Germinal center (tissue), 1 donor: Measurements from ENCODE around the gene SPATA13.
"Not testable (repeated sequence)": the region's sequence is repeated elsewhere in the genome, so short reads cannot be mapped to it uniquely, and the experiment has no call there.

ENCODE experiments used
- DNase-seq: peaks from one replicate; pipeline ENCODE4 v3.0.0; 2012; ENCODE audit warnings: mixed read lengths, low spot score

The SPATA13 gene

GRCh38 chr13:24160458-24161009, at the start of gene SPATA13:
Gene SPATA13 (plus strand): TSS chr13:24160720. CDS start chr13:24222930, 62,210 bp downstream.
- DNase-seq: peak; percentile 99

DNA sequence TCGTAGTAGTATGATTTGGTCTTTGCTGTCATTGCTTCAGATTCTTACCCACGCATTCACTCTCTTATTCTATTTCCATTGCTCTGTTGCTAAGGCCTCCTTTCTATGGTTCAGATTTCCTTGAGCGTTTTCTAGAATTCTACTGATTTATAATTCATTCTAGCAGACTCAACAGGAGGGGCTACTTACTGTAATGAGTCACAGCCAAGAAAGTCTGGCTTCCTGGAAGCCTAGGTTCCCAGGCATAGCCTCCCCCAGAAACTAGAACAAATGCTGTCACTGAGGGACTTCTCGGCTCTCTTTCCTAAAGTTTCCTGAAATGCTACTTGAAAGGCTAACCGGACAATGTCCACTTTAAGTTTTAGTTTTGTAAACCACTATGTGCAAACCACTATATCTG, 47.7 kb upstream of the SPATA13 start:
- DNase-seq: no peak

DNA sequence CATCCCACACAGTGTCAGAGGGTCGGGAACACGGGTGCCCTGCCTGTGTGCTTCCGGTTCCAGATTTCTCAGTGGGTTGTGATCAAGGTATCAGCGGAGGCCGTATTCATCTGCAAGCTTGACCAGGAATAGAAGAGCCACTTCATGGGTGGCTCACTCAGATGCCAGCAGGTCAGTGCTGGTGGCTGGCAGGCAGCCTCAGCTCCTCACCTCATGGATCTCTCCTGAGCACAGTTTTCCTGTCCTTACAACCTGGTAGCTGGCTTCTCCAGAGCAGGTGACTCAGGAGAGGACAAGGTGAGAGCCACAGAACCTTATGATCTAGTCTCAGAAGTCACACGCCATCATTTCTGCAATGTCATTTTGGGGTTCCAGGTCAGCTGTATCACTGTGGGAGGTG, 44.8 kb upstream of the SPATA13 start:
- DNase-seq: no peak

- no peak for DNase-seq
Observed at GRCh38 chr13:24116131-24116530, 44.4 kb upstream of the SPATA13 start.

DNA sequence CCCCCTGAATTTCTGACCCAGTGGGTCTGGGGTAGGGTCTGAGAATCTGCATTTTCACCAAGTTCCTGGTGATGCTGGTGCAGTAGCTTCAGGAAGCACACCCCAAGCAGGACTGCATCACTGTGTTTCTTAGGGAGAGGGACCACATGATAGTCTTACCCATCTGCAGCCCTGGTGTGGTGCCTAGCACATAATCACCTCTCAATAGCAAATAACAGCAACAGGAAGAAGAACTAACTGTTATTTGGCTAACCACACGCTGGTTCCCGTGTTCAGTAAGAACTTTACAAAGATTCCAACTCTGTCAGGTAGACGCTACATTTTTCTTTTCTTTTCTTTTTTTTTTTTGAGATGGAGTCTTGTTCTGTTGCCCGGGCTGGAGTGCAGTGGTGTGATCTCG, 41.9 kb upstream of the SPATA13 start:
- DNase-seq: no peak

GRCh38 chr13:24119626-24120508, 40.7 kb upstream of the SPATA13 start:
- no peak for DNase-seq

DNA sequence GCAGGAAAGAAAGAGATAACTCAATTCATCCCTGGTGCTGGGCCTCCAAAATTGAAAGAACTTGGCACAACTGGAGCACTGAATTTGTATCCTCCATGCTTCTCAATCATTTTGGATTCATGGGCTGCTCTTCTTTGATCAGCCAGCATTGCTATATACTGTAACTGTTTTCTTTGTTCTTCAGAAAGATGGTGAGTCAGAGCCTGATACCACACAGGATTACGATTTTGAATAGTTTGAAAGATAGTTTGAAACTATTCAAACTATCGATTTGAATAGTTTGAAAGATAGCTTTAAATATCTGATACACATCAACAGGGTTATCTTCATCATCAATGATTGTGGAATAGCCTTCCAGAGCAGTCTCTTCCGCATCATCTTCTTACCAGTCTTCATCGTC, 38.5 kb upstream of the SPATA13 start:
- not testable (repeated sequence) for DNase-seq

GRCh38 chr13:24122569-24122968, 38.0 kb upstream of the SPATA13 start:
- no peak for DNase-seq

GRCh38 chr13:24123761-24124160, 36.8 kb upstream of the SPATA13 start:
- DNase-seq: no peak

DNA sequence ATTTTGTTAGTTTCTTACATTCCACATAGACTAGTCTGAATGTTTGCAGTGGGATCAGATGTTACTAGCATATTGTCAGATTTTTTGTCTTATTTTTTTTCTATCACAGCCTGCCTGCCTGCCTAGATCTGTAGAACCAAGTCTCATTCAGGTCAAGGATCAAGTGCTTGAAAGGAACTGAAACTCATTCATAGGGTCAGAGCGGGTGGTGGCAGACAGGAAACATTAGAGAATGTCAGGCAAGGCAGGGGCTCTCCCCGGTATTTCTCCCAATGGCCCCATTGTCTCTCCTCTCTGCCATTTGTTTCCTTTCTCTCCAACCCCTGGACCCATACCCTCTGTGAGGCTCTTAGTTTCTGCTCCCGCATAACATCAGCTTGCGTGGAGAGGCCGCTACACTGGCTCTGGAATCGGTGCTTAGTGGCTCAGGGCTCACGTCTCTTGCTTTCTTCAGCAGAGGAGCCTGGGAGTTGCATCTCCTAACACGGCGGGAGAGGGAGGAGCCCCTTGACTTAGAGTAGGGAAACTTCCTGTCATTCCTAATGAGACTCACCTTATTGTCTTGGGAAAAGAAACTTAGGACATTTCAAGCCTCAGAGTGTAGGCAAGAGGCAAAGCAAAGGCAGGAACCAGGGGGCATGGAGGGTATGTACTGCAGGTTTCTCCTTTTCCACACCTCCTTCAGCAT, 35.6 kb upstream of the SPATA13 start:
- peak; percentile 26 for DNase-seq

- DNase-seq: no peak
Observed at GRCh38 chr13:24127116-24127631, 33.3 kb upstream of the SPATA13 start.

- DNase-seq: no peak
Observed at GRCh38 chr13:24128112-24128511, 32.4 kb upstream of the SPATA13 start.

- no peak for DNase-seq
Observed at GRCh38 chr13:24128962-24129361, 31.6 kb upstream of the SPATA13 start.

- no peak for DNase-seq
Observed at GRCh38 chr13:24129914-24130774, 30.4 kb upstream of the SPATA13 start.

GRCh38 chr13:24131749-24132148, 28.8 kb upstream of the SPATA13 start:
- DNase-seq: no peak

- DNase-seq: no peak
Observed at GRCh38 chr13:24133021-24133795, 27.3 kb upstream of the SPATA13 start.

DNA sequence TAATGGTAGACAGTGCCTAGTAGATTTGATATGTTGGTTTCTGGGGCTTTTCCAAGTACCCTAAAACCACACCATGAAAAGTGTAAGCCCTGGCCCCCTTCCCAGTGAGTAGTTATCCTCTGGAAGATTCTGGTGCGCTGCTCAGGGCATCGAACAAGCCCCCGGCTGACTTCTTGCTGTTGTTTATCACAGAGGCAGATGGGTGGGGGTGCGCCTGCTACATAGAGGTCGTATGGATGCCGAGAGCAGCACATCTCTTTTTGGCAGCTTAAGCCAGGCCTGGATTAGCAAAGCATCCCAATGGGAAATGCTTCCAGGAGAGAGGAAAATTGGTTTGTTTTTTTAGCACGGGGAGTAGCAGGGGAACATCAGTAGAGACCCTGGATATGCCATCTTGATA, 26.3 kb upstream of the SPATA13 start:
- no peak for DNase-seq

- DNase-seq: no peak
Observed at GRCh38 chr13:24134757-24135156, 25.8 kb upstream of the SPATA13 start.

GRCh38 chr13:24135674-24136300, 24.7 kb upstream of the SPATA13 start:
- DNase-seq: no peak

DNA sequence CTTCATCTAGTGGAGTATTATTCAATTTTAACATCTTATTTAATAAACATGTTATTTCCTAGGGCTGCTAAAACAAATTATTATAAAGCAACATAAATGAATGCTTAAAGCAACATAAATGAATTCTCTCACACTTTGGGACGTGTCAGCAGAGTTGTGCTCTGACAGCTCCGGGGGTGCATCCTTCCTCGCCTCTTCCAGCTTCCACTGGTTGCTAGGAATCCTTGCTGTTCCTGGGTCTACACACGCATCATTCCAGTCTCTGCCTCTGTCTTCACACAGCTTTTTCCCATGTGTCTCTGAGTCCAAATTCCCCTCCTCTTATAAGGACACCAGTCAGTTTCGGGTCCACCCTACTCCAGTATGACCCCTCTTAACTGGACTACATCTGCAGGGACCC, 21.6 kb upstream of the SPATA13 start:
- DNase-seq: no peak
